ENCODE data around the gene BZW2. TPM values are rescaled to one million over a fixed set of nuclear protein-coding genes. Genes with fewer than 3 reads are reported as not detected.

The BZW2 gene
- total RNA-seq, 3 donors from 2014 or later, result 44.8 to 67.0 (median 65.3) TPM

GRCh38 chr7:16616542-16616941 lies 29.4 kb upstream of the BZW2 start:
- no peak for DNase-seq
- ATAC-seq, result no peak
- peaks cover 9% of the 10 kb centered on the region for H3K36me3 ChIP-seq (ENCODE audit: low read depth)
- H3K9me3 ChIP-seq, result no peaks in the 10 kb centered on the region
- TF ChIP-seq CTCF (IDR thresholded peaks at IDR 0.05), result no peak
- H3K4me3 ChIP-seq, result no peak overlapping the region
- H3K4me1 ChIP-seq (ENCODE audit: low read depth), result peaks cover 5% of the 10 kb centered on the region
- intact Hi-C loops (cut with DNase I, micrococcal nuclease), result no loop called here

GRCh38 chr7:16619979-16620408 lies 26.0 kb upstream of the BZW2 start:
- ATAC-seq, result peak; percentile 59
- TF ChIP-seq CTCF (IDR thresholded peaks at IDR 0.05), result no peak
- intact Hi-C loops (cut with DNase I, micrococcal nuclease), result no loop called here
- Histone ChIP-seq H3K36me3 (ENCODE audit: low read depth) (peaks cover 12% of the 10 kb centered on the region), H3K4me1 (ENCODE audit: low read depth) (no peaks in the 10 kb centered on the region), H3K9me3 (no peaks in the 10 kb centered on the region), H3K4me3 (no peak overlapping the region)
- DNase-seq, result no peak

GRCh38 chr7:16626388-16626787 lies 19.6 kb upstream of the BZW2 start:
- H3K9me3 ChIP-seq, result no peaks in the 10 kb centered on the region

GRCh38 chr7:16627236-16627635 lies 18.7 kb upstream of the BZW2 start:
- TF ChIP-seq CTCF (IDR thresholded peaks at IDR 0.05), result no peak
- H3K4me3 ChIP-seq, result no peak overlapping the region
- no peaks in the 10 kb centered on the region for H3K9me3 ChIP-seq
- ATAC-seq (no peak), DNase-seq (no peak)
- intact Hi-C loops (cut with DNase I, micrococcal nuclease), result no loop called here
- no peaks in the 10 kb centered on the region for H3K4me1 ChIP-seq (ENCODE audit: low read depth)
- H3K36me3 ChIP-seq (ENCODE audit: low read depth), result peaks cover 9% of the 10 kb centered on the region

More at GRCh38 chr7:16626388-16626787, 19.6 kb upstream of the BZW2 start:
- Histone ChIP-seq H3K4me3 (no peak overlapping the region), H3K4me1 (ENCODE audit: low read depth) (no peaks in the 10 kb centered on the region), H3K36me3 (ENCODE audit: low read depth) (peaks cover 9% of the 10 kb centered on the region)
- TF ChIP-seq CTCF (IDR thresholded peaks at IDR 0.05), result no peak
- intact Hi-C loops (cut with DNase I, micrococcal nuclease), result no loop called here
- no peak for ATAC-seq
- no peak for DNase-seq

- peaks cover 14% of the 10 kb centered on the region for H3K4me1 ChIP-seq (ENCODE audit: low read depth)
- H3K36me3 ChIP-seq (ENCODE audit: low read depth), result no peaks in the 10 kb centered on the region
- intact Hi-C loops (cut with DNase I, micrococcal nuclease), result no loop called here
- ATAC-seq, result no peak
- no peaks in the 10 kb centered on the region for H3K9me3 ChIP-seq
- no peak overlapping the region for H3K4me3 ChIP-seq
- DNase-seq, result no peak
- TF ChIP-seq CTCF (IDR thresholded peaks at IDR 0.05), result no peak
These were observed 15.3 kb upstream of the BZW2 start for GRCh38 chr7:16630654-16631053.

- no peak overlapping the region for H3K4me3 ChIP-seq
- DNase-seq (peak in 1 of 3 donors; percentile 52), ATAC-seq (peak; percentile 95)
- no peaks in the 10 kb centered on the region for H3K36me3 ChIP-seq (ENCODE audit: low read depth)
- H3K4me1 ChIP-seq (ENCODE audit: low read depth), result peaks cover 28% of the 10 kb centered on the region
- no peak for TF ChIP-seq CTCF (IDR thresholded peaks at IDR 0.05)
- H3K9me3 ChIP-seq, result no peaks in the 10 kb centered on the region
- intact Hi-C loops (cut with DNase I, micrococcal nuclease), result no loop called here
These were observed 11.7 kb upstream of the BZW2 start for GRCh38 chr7:16634271-16634738.

Measured in mucosa of descending colon (tissue), 3 donors.